Smooth muscle cell (in vitro differentiated cells): Measurements from ENCODE around the gene NSG1. TPM values are rescaled to one million over a fixed set of nuclear protein-coding genes. Genes with fewer than 3 reads are reported as not detected.
A peak's percentile ranks its signal among the peaks of the same experiment; 100 is the strongest.

Experiments used
- DNase-seq: peaks from one replicate; lab custom pipeline; 2025; ENCODE audit not compliant: unreplicated experiment; lab: John Stamatoyannopoulos, UW
- H2AFZ ChIP-seq: fragments of 200-600 bp; sonication (generic); 2 replicates; pipeline ENCODE4 v1.6.0; 2016; ENCODE audit warnings: antibody characterized with exemption, low read depth, mild to moderate bottlenecking
- H3F3A ChIP-seq: fragments of 200-600 bp; sonication (generic); 2 replicates; pipeline ENCODE4 v1.6.0; 2017; ENCODE audit warnings: antibody characterized with exemption, low read depth
- H3K27ac ChIP-seq: fragments of 200-600 bp; sonication (generic); 2 replicates; pipeline ENCODE4 v1.5.1; 2016; ENCODE audit warnings: low read depth, mild to moderate bottlenecking
- H3K27me3 ChIP-seq: fragments of 200-600 bp; sonication (generic); 2 replicates; pipeline ENCODE4 v1.6.1; 2016; ENCODE audit warnings: low read depth, mild to moderate bottlenecking
- H3K36me3 ChIP-seq: fragments of 200-600 bp; sonication (generic); 2 replicates; pipeline ENCODE4 v1.5.1; 2016; ENCODE audit warnings: low read depth
- H3K4me1 ChIP-seq: fragments of 200-600 bp; sonication (generic); 2 replicates; pipeline ENCODE4 v1.5.1; 2016; ENCODE audit warnings: low read depth
- H3K4me2 ChIP-seq: fragments of 200-600 bp; sonication (generic); 2 replicates; pipeline ENCODE4 v1.6.0; 2016; ENCODE audit warnings: mild to moderate bottlenecking
- H3K4me3 ChIP-seq: fragments of 200-600 bp; sonication (generic); 2 replicates; pipeline ENCODE4 v1.5.1; 2016; ENCODE audit warnings: mild to moderate bottlenecking
- H3K79me2 ChIP-seq: fragments of 200-600 bp; sonication (generic); 2 replicates; pipeline ENCODE4 v1.6.0; 2016; ENCODE audit warnings: low read depth, mild to moderate bottlenecking
- H3K9ac ChIP-seq: fragments of 200-600 bp; sonication (generic); 2 replicates; pipeline ENCODE4 v1.6.0; 2016; ENCODE audit warnings: low read depth
- H3K9me3 ChIP-seq: fragments of 200-600 bp; sonication (generic); replicated peaks from 2 replicates; pipeline ENCODE4 v1.5.1; 2016; ENCODE audit warnings: low read depth
- H4K20me1 ChIP-seq: fragments of 200-600 bp; sonication (generic); 2 replicates; pipeline ENCODE4 v1.6.0; 2016; ENCODE audit warnings: low read depth
- CTCF ChIP-seq: fragments of 200-600 bp; sonication (generic); IDR thresholded peaks from 2 replicates; pipeline ENCODE4 v1.5.1; 2017; ENCODE audit warnings: borderline replicate concordance, mild to moderate bottlenecking, antibody characterized with exemption; ENCODE audit not compliant: insufficient read depth, poor library complexity, severe bottlenecking
- WGBS: methylation state at CpG from one replicate; pipeline ENCODE4 v1.1.7; 2016; ENCODE audit warnings: low lambda C conversion rate; 5-methylcytosine and 5-hydroxymethylcytosine counted together
- polyA plus RNA-seq: library from polyadenylated mRNA; unstranded; fragments of >200 nt; fragmentation: Nextera tagmentation; extraction: Ambion mirVana; gene quantifications from 2 replicates; pipeline ENCODE4 v1.2.1, GENCODE V29; 2016
- total RNA-seq: library from RNA; depleted of rRNA; stranded (reverse); fragments of >200 nt; gene quantifications from 2 replicates; pipeline ENCODE4 v1.2.3, GENCODE V29; 2014

NSG1 gene
- total and polyA plus RNA-seq, 2 experiments from 2014 or later: 8.4 to 11.4 TPM

GRCh38 chr4:4376074-4376473, 10.8 kb upstream of the NSG1 start:
- Histone ChIP-seq H3K9ac (no peak overlapping the region), H3K27ac (no peak overlapping the region), H4K20me1 (no peaks in the 10 kb centered on the region), H3K36me3 (no peaks in the 10 kb centered on the region), H3K4me3 (no peak overlapping the region), H3K79me2 (no peaks in the 10 kb centered on the region), H3K9me3 (no peaks in the 10 kb centered on the region), H2AFZ (no peak overlapping the region), H3F3A (no peaks in the 10 kb centered on the region), H3K4me1 (no peaks in the 10 kb centered on the region), H3K27me3 (peaks cover 3% of the 10 kb centered on the region), H3K4me2 (no peak overlapping the region)
- no peak for TF ChIP-seq CTCF
- DNase-seq: no peak
- WGBS: 97% methylated on average over 4 of the region's 4 CpGs

GRCh38 chr4:4377191-4377590, 9.7 kb upstream of the NSG1 start:
- H3K4me3 ChIP-seq: no peak overlapping the region
- TF ChIP-seq CTCF: no peak
- DNase-seq: no peak
- no peak overlapping the region for H2AFZ ChIP-seq
- no peaks in the 10 kb centered on the region for H4K20me1 ChIP-seq
- peak overlapping the region; percentile 39 for H3K9ac ChIP-seq
- no peaks in the 10 kb centered on the region for H3K36me3 ChIP-seq
- WGBS: 93% methylated on average over 12 of the region's 12 CpGs
- no peaks in the 10 kb centered on the region for H3K9me3 ChIP-seq
- no peaks in the 10 kb centered on the region for H3K79me2 ChIP-seq
- no peak overlapping the region for H3K4me2 ChIP-seq
- peak overlapping the region; percentile 26 for H3K27ac ChIP-seq
- H3K4me1 ChIP-seq: no peaks in the 10 kb centered on the region
- peaks cover 9% of the 10 kb centered on the region for H3K27me3 ChIP-seq
- no peaks in the 10 kb centered on the region for H3F3A ChIP-seq

- Histone ChIP-seq H3K9me3 (no peaks in the 10 kb centered on the region), H3K4me2 (no peak overlapping the region), H3K4me1 (no peaks in the 10 kb centered on the region), H3K79me2 (no peaks in the 10 kb centered on the region), H3K9ac (peak overlapping the region; percentile 39), H4K20me1 (no peaks in the 10 kb centered on the region), H2AFZ (no peak overlapping the region), H3K4me3 (no peak overlapping the region), H3K36me3 (no peaks in the 10 kb centered on the region), H3K27me3 (peaks cover 16% of the 10 kb centered on the region), H3K27ac (peak overlapping the region; percentile 58), H3F3A (no peaks in the 10 kb centered on the region)
- no peak for DNase-seq
- 63% methylated on average over 23 of the region's 23 CpGs for WGBS
- no peak for TF ChIP-seq CTCF
These were observed 9.0 kb upstream of the NSG1 start for GRCh38 chr4:4377732-4378460.
